ENCODE data around the gene CHPF.

CHPF gene

GRCh38 chr2:219538956-219539788 lies 4.4 kb downstream of the CHPF start:
- no peaks in the 10 kb centered on the region for H3K27me3 ChIP-seq (ENCODE audit: control insufficient read depth, insufficient read depth, low read length)
- H3K9me3 ChIP-seq (ENCODE audit: control insufficient read depth, low read length), result no peaks in the 10 kb centered on the region
- no peak overlapping the region for H3K27ac ChIP-seq
- no peak overlapping the region for H3K9ac ChIP-seq
- H2AFZ ChIP-seq, result no peak overlapping the region
- H3K36me3 ChIP-seq (ENCODE audit: control insufficient read depth, insufficient read depth, low read length), result no peaks in the 10 kb centered on the region
- no peak overlapping the region for H3K4me3 ChIP-seq (ENCODE audit: low read depth, low read length)
- peaks cover 9% of the 10 kb centered on the region for H3K79me2 ChIP-seq
- H3K4me2 ChIP-seq (ENCODE audit: low read length), result no peak overlapping the region
- TF ChIP-seq CTCF (IDR thresholded peaks at IDR 0.05), result no peak
- peaks cover 21% of the 10 kb centered on the region for H3K4me1 ChIP-seq

- Histone ChIP-seq H3K9ac (no peak overlapping the region), H3K4me3 (ENCODE audit: low read depth, low read length) (no peak overlapping the region), H3K36me3 (ENCODE audit: control insufficient read depth, insufficient read depth, low read length) (no peaks in the 10 kb centered on the region), H3K27me3 (ENCODE audit: control insufficient read depth, insufficient read depth, low read length) (no peaks in the 10 kb centered on the region), H2AFZ (no peak overlapping the region), H3K4me2 (ENCODE audit: low read length) (no peak overlapping the region), H3K9me3 (ENCODE audit: control insufficient read depth, low read length) (no peaks in the 10 kb centered on the region), H3K79me2 (peaks cover 9% of the 10 kb centered on the region), H3K27ac (no peak overlapping the region), H3K4me1 (peaks cover 22% of the 10 kb centered on the region)
- no peak for TF ChIP-seq CTCF (IDR thresholded peaks at IDR 0.05)
Observed at GRCh38 chr2:219538504-219538951, 5.1 kb downstream of the CHPF start.

GRCh38 chr2:219537657-219538488 lies 5.7 kb downstream of the CHPF start:
- H3K27ac ChIP-seq, result no peak overlapping the region

GRCh38 chr2:219536967-219537366 lies 6.6 kb downstream of the CHPF start:
- no peaks in the 10 kb centered on the region for H3K9me3 ChIP-seq (ENCODE audit: control insufficient read depth, low read length)
- TF ChIP-seq CTCF (IDR thresholded peaks at IDR 0.05), result no peak

More at GRCh38 chr2:219537657-219538488, 5.7 kb downstream of the CHPF start:
- Histone ChIP-seq H3K27me3 (ENCODE audit: control insufficient read depth, insufficient read depth, low read length) (no peaks in the 10 kb centered on the region), H2AFZ (no peak overlapping the region), H3K79me2 (peaks cover 9% of the 10 kb centered on the region), H3K36me3 (ENCODE audit: control insufficient read depth, insufficient read depth, low read length) (no peaks in the 10 kb centered on the region), H3K4me3 (ENCODE audit: low read depth, low read length) (no peak overlapping the region), H3K4me1 (peaks cover 22% of the 10 kb centered on the region), H3K9me3 (ENCODE audit: control insufficient read depth, low read length) (no peaks in the 10 kb centered on the region), H3K4me2 (ENCODE audit: low read length) (no peak overlapping the region), H3K9ac (no peak overlapping the region)
- TF ChIP-seq CTCF (IDR thresholded peaks at IDR 0.05), result no peak

More at GRCh38 chr2:219536967-219537366, 6.6 kb downstream of the CHPF start:
- Histone ChIP-seq H2AFZ (no peak overlapping the region), H3K4me3 (ENCODE audit: low read depth, low read length) (no peak overlapping the region), H3K27ac (no peak overlapping the region), H3K36me3 (ENCODE audit: control insufficient read depth, insufficient read depth, low read length) (no peaks in the 10 kb centered on the region), H3K79me2 (peaks cover 9% of the 10 kb centered on the region), H3K27me3 (ENCODE audit: control insufficient read depth, insufficient read depth, low read length) (no peaks in the 10 kb centered on the region), H3K9ac (no peak overlapping the region), H3K4me1 (peaks cover 16% of the 10 kb centered on the region), H3K4me2 (ENCODE audit: low read length) (no peak overlapping the region)
